Measurements from ENCODE around the gene BCL2L13. TPM values are rescaled to one million over a fixed set of nuclear protein-coding genes. Genes with fewer than 3 reads are reported as not detected.

The BCL2L13 gene, protein sequence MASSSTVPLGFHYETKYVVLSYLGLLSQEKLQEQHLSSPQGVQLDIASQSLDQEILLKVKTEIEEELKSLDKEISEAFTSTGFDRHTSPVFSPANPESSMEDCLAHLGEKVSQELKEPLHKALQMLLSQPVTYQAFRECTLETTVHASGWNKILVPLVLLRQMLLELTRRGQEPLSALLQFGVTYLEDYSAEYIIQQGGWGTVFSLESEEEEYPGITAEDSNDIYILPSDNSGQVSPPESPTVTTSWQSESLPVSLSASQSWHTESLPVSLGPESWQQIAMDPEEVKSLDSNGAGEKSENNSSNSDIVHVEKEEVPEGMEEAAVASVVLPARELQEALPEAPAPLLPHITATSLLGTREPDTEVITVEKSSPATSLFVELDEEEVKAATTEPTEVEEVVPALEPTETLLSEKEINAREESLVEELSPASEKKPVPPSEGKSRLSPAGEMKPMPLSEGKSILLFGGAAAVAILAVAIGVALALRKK
- 69.9 TPM for total RNA-seq
- long read RNA-seq, full-length matches to known transcripts: 48 of 94 reads
- long read RNA-seq, partial matches to known transcripts: 26 of 94 reads
- long read RNA-seq, other reads (novel, unspliced or antisense): 20 of 94 reads

DNA sequence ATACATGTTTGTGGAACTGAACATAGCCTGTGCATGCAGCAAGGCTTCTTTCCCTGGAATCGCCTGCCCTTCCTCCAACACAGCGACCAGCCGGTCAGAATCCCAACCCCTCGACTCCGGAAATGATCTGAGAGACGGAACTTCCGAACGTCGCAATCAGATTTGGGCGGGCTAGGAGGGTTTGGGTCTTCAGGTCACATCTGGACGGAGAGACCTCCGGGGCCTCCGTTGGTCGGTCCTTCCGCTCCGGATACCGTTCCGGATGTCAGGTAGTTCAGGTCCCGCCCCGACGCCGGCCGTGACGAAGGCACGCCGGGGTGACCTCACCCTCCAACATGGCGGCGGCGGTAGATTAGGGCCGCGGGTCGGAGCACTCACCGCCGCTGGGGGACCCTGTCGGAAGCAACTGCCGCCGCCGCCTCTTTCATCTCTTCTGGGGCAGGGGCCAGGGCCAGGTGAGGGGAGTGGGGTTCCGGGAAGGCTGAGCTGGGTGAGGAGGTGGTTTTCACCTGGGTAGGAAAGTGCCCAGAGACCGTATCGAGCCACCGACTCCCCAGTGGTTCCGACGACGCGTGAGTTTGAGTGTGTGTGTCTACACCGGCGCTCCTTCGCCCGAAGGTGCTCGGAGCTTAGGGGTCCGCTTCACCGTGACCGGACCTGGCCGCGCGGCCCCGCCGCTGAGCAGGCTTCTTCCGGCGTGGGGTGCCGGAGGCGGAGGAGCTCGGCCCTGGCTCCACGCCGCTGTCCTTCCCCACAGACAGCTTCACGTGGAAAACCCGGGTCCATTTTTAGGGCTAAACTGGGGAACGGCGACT is at the start of gene BCL2L13:
BCL2L13 (plus strand) TSS at position 326 of the 815 bp plus-strand sequence. CDS start 16,955 bp downstream, outside the sequence.
- peak; percentile 97 for DNase-seq (ENCODE audit: low spot score)
- intact Hi-C loops (cut with DNase I): loop anchor here (1.0 to 2.0 kb wide), 2 partner anchors 10 to 76 kb away; partner anchors contain the start of genes ATP6V1E1 and SLC25A18

DNA sequence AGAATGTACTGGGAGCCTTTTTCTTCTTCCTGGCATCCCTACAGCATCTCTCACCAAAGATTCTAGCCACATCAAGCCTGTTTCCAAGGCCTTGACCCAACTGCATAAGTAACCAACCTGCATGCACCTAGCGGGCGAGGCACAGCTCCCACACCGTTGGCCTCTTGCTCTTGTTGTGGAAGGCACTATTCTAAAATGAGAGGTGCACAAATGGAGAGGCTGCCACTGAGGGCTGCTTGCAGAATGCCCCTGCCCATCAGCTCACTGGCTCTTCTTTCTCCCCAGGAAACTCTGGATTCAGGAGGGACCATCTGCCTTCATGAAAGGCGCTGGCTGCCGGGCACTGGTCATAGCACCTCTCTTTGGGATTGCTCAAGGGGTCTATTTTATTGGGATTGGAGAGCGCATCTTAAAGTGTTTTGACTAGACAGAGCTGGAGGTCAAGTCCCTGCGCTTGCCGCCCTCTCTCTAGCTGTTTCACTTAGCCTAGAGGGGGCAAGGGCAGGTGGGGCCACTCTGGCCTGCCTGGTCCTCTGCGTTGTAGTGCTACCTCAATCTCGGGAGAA is 48.7 kb upstream of the BCL2L13 start:
- no peak for DNase-seq (ENCODE audit: low spot score)
- intact Hi-C loops (cut with DNase I): no loop called here

DNA sequence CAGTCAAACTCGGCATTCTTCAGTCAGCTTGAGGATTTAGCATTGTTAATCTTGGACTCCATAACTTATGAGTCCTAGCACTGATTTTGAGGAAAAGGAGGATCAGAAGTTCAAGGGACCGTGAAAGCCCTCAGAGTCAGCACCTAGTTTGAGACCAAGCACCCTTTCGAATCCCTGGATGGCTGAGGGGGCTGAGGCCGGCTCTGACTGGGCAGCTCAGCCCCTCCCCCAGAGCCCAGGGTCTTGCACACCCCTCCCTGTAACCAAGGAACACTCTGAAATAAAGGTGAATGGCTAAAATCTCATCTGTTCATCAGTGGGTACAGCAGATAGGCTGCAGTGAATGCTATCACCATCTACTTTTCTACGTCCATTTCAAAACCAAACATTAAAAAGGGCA is 48.0 kb upstream of the BCL2L13 start:
- DNase-seq (ENCODE audit: low spot score): no peak
- intact Hi-C loops (cut with DNase I): no loop called here

DNA sequence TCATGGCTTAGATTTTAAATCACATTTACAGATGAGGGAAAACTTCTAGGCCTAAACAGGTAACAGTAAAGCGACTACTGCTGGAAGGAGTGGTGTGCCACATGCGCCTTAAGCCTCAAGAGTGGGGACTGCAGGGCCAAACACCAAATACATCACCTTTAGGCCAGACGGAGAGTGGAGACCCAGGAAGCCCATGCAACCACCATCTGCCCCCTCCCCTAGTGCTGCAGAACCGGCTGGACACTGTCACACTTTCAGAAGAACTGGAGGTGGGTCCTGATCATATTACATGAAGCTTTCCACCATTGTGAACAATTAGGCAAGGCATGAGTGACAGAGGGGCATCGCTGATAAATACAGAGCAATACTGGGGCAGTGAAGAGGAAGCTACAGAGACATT is 46.4 kb upstream of the BCL2L13 start:
- no peak for DNase-seq (ENCODE audit: low spot score)
- intact Hi-C loops (cut with DNase I): no loop called here

DNA sequence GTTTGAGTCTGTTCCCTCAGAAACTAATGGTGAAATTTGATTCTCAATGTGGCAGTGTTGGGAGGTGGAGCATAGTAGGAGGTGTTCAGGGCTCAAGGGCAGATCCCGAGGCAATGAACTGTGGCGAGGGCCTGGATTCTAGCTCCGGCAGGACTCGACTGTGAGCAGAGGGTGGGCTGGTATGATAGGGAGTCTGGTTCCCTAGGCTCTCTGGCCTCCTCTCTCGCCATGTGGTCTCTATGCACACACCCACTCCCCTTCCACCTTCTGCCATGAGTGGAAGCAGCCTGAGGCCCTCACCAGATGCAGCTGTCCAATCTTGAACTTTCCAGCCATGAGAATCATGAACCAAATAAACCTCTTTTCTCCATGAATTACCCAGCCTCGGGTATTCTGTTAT is 42.3 kb upstream of the BCL2L13 start:
- intact Hi-C loops (cut with DNase I): no loop called here
- no peak for DNase-seq (ENCODE audit: low spot score)

DNA sequence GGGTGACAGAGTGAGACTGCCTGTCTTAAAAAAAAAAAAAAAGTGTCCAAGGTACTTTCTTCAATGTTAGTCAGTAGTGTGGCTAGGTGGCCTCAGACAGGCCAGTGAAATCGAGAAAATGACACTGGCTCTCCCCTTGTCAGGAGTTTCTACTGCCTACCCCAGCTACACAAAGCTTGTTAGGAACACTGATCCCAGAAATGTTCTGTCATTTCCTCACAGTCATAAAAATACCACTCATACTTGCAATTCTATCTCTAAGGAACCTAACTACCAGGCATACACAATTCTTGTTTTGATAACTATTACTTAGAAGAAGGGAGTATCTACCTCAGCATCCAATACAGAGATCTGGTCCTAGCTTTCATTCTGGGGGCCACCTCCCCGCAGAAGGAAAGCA is 41.3 kb upstream of the BCL2L13 start:
- intact Hi-C loops (cut with DNase I): no loop called here
- DNase-seq (ENCODE audit: low spot score): no peak

DNA sequence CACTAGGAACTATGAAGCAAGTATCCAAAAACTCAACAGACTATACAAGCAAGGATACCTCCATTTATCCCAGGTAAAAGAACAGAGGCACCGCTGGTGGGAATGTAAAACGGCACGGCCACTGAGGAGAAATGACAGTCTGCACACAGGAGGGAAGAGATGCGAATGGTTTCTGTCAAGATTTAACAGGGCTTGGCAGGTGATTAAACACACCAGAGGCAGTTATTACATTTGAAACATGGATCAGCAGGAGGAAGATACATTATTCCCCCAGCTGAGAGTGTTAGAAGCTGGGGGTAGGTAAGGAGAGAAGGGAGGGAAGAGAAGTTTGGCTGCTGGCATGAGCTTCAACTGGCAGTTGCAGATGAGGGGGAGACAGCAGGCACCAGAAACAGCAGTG is 40.2 kb upstream of the BCL2L13 start:
- no peak for DNase-seq (ENCODE audit: low spot score)
- intact Hi-C loops (cut with DNase I): no loop called here

DNA sequence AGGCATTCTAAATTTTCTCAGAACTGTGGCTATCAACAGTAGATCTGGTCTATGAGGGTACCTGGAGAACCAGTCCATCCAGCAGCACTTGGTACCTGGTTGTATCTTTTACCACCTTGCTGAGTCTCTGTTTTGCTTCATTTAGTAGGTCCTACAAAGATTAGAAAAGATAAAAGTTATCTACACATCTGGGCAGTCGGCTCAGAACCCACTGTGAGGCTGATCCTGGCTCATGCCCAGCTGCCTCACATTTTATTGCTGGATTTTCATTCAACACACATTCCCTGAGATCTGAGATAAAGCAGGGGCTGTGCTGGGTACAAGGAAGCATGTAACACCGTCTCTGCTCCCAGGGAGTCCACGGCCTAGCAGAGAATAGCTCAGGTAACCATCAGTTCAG is 37.5 kb upstream of the BCL2L13 start:
- DNase-seq (ENCODE audit: low spot score): no peak
- intact Hi-C loops (cut with DNase I): no loop called here

DNA sequence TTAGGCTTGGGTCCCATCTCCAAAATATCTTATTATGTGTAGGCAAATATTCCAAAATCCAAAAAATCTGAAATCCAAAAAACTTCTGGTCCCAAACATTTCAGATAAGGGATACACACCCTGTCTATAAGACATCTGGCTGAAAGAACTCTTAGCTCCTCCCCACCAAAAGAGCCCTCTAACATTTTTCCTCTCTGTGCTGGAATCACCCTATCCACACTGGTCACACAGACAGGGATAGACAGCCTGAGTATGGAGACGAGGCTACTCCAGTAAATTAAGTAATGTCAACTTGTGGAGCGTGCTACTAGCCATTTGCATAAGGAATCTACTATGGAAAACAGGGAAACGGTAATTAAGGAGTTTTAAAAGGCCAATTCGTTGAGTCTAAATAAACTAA is 34.9 kb upstream of the BCL2L13 start:
- no peak for DNase-seq (ENCODE audit: low spot score)
- intact Hi-C loops (cut with DNase I): no loop called here

DNA sequence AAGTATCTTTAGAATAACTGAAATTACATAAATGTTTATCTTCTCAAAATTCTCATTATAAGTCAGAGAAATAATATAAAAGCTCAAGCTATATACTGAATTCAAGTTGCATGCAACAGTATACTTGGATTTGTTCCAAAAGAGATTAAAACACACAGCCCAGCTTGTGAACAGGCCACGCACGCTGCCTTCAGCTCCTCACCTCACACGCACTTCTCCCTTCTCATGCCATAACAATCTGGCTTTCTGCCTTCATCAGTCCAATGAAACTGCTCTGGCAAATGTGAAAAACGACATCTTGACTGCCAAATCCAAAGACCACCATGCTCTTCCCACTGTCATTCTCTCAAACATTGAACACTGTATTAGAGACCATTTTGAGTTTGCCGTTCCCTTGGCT is 32.1 kb upstream of the BCL2L13 start:
- no peak for DNase-seq (ENCODE audit: low spot score)
- intact Hi-C loops (cut with DNase I): no loop called here

DNA sequence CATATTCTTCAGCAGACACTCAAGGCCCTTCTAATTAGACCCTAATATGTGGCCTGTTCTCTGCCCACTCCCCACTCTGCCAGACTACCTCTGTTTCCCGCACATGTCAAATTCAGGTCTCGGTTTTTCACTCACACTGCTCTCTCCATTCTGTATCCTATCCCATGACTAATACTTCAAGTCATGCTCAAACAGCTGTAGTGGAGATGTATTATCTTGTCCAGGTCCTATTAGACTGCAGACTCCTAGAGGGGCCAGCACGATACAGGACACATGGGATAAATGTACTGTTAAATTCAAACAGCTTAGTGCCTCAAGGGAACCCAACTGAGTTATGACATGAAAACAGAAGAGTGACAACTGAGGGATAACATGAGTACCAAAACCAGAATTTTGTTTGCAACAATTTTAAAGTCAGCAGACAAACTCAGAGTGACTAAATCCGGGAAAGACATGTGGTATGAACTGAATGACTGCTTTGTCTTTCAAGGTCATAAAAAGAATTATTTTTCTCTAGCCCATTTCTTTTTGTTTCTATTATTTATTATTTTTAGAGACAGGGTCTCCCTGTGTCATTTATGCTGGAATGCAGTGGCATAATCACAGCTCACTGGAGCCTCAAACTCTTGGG is 30.6 kb upstream of the BCL2L13 start:
- intact Hi-C loops (cut with DNase I): no loop called here
- DNase-seq (ENCODE audit: low spot score): no peak

DNA sequence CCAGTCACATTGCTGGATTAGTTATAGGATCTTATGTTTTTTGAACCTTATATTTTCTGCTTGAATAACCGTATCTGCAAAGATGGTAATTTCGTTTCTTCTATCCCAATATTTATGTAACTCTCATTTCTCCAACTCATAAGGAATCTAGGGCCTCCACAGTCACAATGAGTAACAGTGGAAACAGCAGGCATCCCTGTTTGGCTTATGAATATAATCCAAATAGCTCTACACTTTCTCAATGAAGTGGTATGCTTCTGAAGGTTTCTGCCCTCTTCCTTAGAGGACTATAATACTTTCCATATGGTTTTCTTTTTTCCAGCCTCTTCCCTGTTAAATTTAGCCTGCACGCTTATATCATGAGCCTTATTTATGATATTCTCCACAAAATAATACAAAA is 26.5 kb upstream of the BCL2L13 start:
- DNase-seq (ENCODE audit: low spot score): no peak
- intact Hi-C loops (cut with DNase I): no loop called here

DNA sequence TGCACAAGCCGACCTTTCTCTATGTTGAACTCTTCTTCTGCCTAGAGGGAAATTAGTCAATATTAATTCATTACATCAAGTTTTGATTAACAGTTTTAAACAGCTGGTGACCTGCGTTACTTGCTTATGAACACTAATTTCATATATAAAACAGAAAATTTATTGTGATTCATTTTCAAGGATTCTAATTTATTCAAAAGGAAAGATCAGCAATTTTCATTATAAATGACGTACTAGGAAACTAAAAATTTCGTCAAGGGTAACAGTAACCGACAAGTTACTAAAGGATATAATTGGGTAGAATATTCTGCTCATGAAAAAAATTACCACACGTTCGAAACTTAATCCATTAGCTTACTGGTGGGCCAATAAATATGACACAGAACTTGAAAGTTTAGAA is 25.3 kb upstream of the BCL2L13 start:
- DNase-seq (ENCODE audit: low spot score): no peak
- intact Hi-C loops (cut with DNase I): no loop called here

DNA sequence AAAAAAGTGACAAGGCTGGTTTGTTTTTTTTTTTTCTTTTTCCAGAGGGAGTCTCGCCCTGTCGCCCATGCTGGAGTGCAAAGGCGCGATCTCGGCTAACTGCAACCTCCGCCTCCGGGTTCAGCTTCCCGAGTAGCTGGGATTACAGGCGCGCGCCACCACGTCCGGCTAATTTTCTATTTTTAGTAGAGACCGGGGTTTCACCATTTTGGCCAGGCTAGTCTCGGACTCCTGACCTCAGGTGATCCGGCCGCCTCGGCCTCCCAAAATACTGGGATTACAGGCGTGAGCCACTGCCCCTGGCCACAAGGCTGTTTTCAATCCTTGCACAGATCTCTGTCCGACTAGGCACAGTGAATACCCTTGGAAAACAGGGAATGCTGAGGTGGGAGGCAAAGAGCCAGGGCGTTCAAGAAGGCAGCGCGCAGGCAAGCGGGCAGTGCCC is 10.6 kb upstream of the BCL2L13 start:
- DNase-seq (ENCODE audit: low spot score): no peak
- intact Hi-C loops (cut with DNase I): loop anchor here (1.0 kb wide), 1 partner anchor 10 kb away; the partner anchor contains the start of gene BCL2L13

DNA sequence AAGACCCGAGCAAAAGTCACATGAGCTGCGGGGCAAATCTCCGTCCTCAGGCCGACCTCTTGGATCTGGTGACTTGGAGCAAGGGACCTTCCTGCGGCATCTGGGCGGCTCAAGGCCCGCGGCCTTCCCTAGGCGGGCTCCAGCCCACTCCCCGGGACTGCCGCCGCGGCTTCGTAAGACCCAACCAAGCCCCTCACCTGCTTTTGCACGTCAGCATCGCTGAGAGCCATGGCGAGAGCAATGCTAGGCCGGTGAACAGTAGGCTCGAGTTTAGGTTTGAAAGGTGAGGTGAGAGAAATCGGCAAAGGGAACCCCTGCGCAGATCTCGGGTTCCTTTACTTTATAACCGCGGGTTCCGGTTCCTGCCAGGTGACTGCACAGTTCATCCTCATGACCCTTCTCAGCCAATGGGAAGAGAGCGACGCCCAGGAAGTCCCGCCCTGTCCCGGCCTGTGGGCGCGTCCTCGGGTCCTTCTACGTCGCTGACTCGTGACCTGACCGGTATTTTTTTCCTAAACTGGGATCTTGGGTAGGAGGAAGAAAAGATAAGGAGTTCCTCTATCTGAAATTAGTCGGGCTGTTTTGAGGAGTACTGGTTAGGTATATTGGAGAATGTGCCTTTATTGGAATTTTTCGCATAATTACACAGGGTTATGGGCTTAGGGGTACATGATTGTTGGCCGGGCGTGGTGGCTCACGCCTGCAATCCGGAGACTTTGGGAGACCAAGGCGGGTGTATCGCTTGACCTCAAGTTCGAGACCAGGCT is 10.0 kb upstream of the BCL2L13 start, which contains the start of gene ATP6V1E1:
ATP6V1E1 (minus strand) TSS at position 344 of the 767 bp plus-strand sequence; CDS start at position 230, 114 bp downstream.
- peak; percentile 99 for DNase-seq (ENCODE audit: low spot score)
- intact Hi-C loops (cut with DNase I): loop anchor here (1.0 kb wide), 1 partner anchor 10 kb away; the partner anchor contains the start of gene BCL2L13

DNA sequence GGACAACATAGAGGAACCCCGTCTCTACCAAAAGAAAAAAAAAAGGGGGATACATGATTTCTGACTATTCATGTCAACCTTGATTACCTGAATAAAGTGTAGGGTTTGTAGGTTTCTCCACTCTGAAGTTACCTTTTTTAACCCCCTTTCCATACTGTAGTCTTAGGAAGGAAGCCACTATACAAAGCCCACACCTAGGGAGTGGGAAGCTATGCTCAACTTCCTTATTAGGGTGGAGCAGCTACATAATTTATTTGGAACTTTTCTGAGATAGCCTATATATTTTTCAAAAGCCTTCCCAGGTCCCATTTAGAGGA is 9.4 kb upstream of the BCL2L13 start:
- intact Hi-C loops (cut with DNase I): no loop called here
- no peak for DNase-seq (ENCODE audit: low spot score)

DNA sequence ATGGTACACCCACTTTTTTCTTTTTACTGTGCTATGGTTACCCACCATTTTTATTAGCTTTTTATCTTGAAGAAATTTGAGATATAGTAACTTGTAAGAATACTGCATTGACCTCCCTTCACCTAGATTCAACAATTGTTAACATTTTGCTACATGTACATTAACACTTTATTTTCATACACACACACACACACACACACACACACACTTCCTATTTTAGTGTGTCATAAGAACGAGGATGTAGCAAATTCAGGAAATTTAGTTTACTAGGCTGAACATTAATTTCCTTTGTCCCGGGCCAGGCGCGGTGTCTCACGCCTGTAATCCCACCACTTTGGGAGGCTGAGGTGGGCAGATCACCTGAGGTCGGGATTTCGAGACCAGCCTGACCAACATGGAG is 8.9 kb upstream of the BCL2L13 start:
- intact Hi-C loops (cut with DNase I): no loop called here
- DNase-seq (ENCODE audit: low spot score): no peak

DNA sequence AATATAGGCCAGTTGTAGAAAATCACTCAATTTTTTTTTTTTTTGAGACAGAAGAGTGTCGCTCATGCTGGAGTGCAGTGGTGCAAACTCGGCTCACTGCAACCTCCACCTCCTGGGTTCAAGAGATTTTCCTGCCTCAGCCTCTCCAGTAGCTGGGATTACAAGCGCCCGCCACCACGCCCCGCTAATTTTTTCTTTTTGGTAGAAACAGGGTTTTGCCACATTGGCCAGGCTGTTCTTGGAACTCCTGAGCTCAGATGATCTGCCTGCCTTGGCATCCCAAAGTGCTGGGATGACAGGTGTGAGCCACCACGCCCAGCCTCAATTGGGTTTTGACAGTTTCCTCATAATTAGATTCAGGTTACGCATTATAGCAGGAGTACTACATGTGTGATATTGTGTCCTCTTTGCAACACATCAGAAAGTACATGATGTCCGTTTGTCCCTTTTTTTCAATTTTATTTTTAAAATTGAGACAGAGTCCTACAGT is 7.4 kb upstream of the BCL2L13 start:
- DNase-seq (ENCODE audit: low spot score): no peak
- intact Hi-C loops (cut with DNase I): no loop called here

Data from cardiac septum (tissue), 1 donor.